PC-3 (cell line): ENCODE measurements around the gene RHOH. TPM values are rescaled to one million over a fixed set of nuclear protein-coding genes. Genes with fewer than 3 reads are reported as not detected.

Experiments used
- ATAC-seq: fragments of 200-7000 bp; cut with Tn5 transposase; 2 replicates; pipeline ENCODE4 v1.9.1; 2020; ENCODE audit warnings: mild to moderate bottlenecking, moderate library complexity
- BruUV-seq: library from RNA; stranded (reverse); fragments of 400-500 nt; replicated peaks from 2 replicates; lab custom pipeline; 2021; lab: Mats Ljungman, UMichigan
- CTCF ChIA-PET: fragments of 300-600 bp; sonication (Branson Sonifier 250); formaldehyde crosslinking; loops from one replicate; lab custom pipeline; 2022; ENCODE audit warnings: antibody characterized with exemption; lab: Charles Lee
- POLR2A ChIA-PET: fragments of 300-600 bp; sonication (Branson Sonifier 250); formaldehyde crosslinking; loops from one replicate; lab custom pipeline; 2022; ENCODE audit warnings: antibody characterized with exemption; ENCODE audit not compliant: unreplicated experiment; lab: Charles Lee
- DNase-seq: peaks from one replicate; pipeline ENCODE4 v3.0.0-alpha.2; 2015
- H2AFZ ChIP-seq: fragments of 300-600 bp; sonication (generic); 2 replicates; pipeline ENCODE4 v1.6.0; 2016; ENCODE audit warnings: antibody characterized with exemption, low read length
- H3F3A ChIP-seq: fragments of 300-600 bp; sonication (generic); one replicate; pipeline ENCODE4 v1.6.0; 2017; ENCODE audit warnings: antibody characterized with exemption, low read length, control low read depth, mild to moderate bottlenecking; ENCODE audit not compliant: unreplicated experiment
- H3K27ac ChIP-seq: fragments of 300-600 bp; sonication (generic); 2 replicates; pipeline ENCODE4 v1.5.1; 2016; ENCODE audit warnings: mild to moderate bottlenecking, low read length
- H3K27me3 ChIP-seq: fragments of 300-600 bp; sonication (generic); 2 replicates; pipeline ENCODE4 v1.6.1; 2016; ENCODE audit warnings: low read length, mixed read lengths
- H3K36me3 ChIP-seq: fragments of 300-600 bp; sonication (generic); 2 replicates; pipeline ENCODE4 v1.6.1; 2016; ENCODE audit warnings: low read depth, mixed run types, low read length, mixed read lengths
- H3K4me1 ChIP-seq: fragments of 300-600 bp; sonication (generic); 2 replicates; pipeline ENCODE4 v1.5.1; 2016; ENCODE audit warnings: low read length; ENCODE audit not compliant: insufficient read depth
- H3K4me2 ChIP-seq: fragments of 300-600 bp; sonication (generic); 2 replicates; pipeline ENCODE4 v1.6.0; 2016; ENCODE audit warnings: low read length
- H3K4me3 ChIP-seq: fragments of 300-600 bp; sonication (generic); 2 replicates; pipeline ENCODE4 v1.5.1; 2016; ENCODE audit warnings: mild to moderate bottlenecking, low read length, mixed read lengths
- H3K79me2 ChIP-seq: fragments of 300-600 bp; sonication (generic); 2 replicates; pipeline ENCODE4 v1.6.1; 2017; ENCODE audit warnings: low read length, mixed read lengths
- H3K9ac ChIP-seq: fragments of 300-600 bp; sonication (generic); 2 replicates; pipeline ENCODE4 v1.6.0; 2016; ENCODE audit warnings: mild to moderate bottlenecking, low read length
- H3K9me2 ChIP-seq: fragments of 300-600 bp; sonication (generic); replicated peaks from 2 replicates; pipeline ENCODE4 v1.6.1; 2016; ENCODE audit warnings: mixed run types, low read length, mixed read lengths
- H3K9me3 ChIP-seq: fragments of 300-600 bp; sonication (generic); 2 replicates; pipeline ENCODE4 v1.6.1; 2016; ENCODE audit warnings: low read length, mixed read lengths
- H4K20me1 ChIP-seq: fragments of 300-600 bp; sonication (generic); 2 replicates; pipeline ENCODE4 v1.6.1; 2016; ENCODE audit warnings: low read length, mixed read lengths
- EZH2 ChIP-seq: fragments of 300-600 bp; sonication (generic); IDR thresholded peaks from one replicate; pipeline ENCODE4 v1.6.1; 2017; ENCODE audit warnings: antibody characterized with exemption, mild to moderate bottlenecking, low read length; ENCODE audit not compliant: unreplicated experiment
- EZH2phosphoT487 ChIP-seq: fragments of 300-600 bp; sonication (generic); IDR thresholded peaks from 2 replicates; pipeline ENCODE4 v1.6.1; 2018; ENCODE audit warnings: mild to moderate bottlenecking, antibody characterized with exemption, low read length, borderline replicate concordance
- intact Hi-C: fragments of 100-400 bp; cut with micrococcal nuclease; formaldehyde crosslinking; loops from 2 replicates; pipeline ENCODE4 v1.9.0; 2023
- total RNA-seq: library from RNA; depleted of rRNA; stranded (reverse); fragments of >200 nt; gene quantifications from 2 replicates; pipeline ENCODE4 v1.2.3, GENCODE V29; 2014
- TF ChIP-seq, protein P1 (sequence below): fragments of 300-600 bp; sonication (generic); conservative IDR thresholded peaks from 2 replicates; pipeline ENCODE4 v1.5.1; 2017; ENCODE audit warnings: antibody characterized with exemption, low read depth, mild to moderate bottlenecking, low read length

Gene RHOH
- total RNA-seq, 1 experiment from 2014 or later: not detected

DNA sequence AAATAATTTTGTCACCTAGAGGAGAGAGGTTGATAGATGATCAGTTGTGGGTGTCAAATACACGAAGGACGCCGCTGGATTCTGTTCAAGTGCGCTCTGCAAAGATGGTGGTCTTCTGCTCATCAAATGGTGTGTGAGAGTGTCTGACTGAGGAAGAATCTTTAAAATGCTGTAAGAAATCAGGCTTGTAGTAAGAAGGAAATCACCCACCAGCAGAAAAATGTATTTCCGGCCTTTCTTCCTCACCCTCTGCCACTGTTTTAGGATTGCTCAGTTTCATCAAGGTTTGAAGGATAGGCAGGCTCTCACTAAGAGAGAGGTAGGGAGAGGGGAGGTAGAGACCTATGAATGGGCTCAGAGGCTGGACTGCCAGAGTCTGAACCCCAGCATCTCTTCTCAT is 28.7 kb downstream of the RHOH start:
- CTCF ChIA-PET: no interaction called here
- TF ChIP-seq, protein P1, sequence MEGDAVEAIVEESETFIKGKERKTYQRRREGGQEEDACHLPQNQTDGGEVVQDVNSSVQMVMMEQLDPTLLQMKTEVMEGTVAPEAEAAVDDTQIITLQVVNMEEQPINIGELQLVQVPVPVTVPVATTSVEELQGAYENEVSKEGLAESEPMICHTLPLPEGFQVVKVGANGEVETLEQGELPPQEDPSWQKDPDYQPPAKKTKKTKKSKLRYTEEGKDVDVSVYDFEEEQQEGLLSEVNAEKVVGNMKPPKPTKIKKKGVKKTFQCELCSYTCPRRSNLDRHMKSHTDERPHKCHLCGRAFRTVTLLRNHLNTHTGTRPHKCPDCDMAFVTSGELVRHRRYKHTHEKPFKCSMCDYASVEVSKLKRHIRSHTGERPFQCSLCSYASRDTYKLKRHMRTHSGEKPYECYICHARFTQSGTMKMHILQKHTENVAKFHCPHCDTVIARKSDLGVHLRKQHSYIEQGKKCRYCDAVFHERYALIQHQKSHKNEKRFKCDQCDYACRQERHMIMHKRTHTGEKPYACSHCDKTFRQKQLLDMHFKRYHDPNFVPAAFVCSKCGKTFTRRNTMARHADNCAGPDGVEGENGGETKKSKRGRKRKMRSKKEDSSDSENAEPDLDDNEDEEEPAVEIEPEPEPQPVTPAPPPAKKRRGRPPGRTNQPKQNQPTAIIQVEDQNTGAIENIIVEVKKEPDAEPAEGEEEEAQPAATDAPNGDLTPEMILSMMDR: no peak
- TF ChIP-seq EZH2phosphoT487 (no peak), EZH2 (no peak)
- no peaks in the 10 kb centered on the region for H3K36me3 ChIP-seq
- no peaks in the 10 kb centered on the region for H3K27me3 ChIP-seq
- no peaks in the 10 kb centered on the region for H3F3A ChIP-seq
- no TSS peak for BruUV-seq
- DNase-seq (no peak), ATAC-seq (no peak)
- no peak overlapping the region for H3K9ac ChIP-seq
- H2AFZ ChIP-seq: no peak overlapping the region
- no peaks in the 10 kb centered on the region for H3K79me2 ChIP-seq
- no peak overlapping the region for H3K27ac ChIP-seq
- H3K4me1 ChIP-seq: no peaks in the 10 kb centered on the region
- intact Hi-C loops: no loop called here
- no peak overlapping the region for H3K4me2 ChIP-seq
- no peaks in the 10 kb centered on the region for H4K20me1 ChIP-seq
- H3K4me3 ChIP-seq: no peak overlapping the region
- H3K9me2 ChIP-seq: no peaks in the 10 kb centered on the region
- POLR2A ChIA-PET: no interaction called here
- H3K9me3 ChIP-seq: no peaks in the 10 kb centered on the region

DNA sequence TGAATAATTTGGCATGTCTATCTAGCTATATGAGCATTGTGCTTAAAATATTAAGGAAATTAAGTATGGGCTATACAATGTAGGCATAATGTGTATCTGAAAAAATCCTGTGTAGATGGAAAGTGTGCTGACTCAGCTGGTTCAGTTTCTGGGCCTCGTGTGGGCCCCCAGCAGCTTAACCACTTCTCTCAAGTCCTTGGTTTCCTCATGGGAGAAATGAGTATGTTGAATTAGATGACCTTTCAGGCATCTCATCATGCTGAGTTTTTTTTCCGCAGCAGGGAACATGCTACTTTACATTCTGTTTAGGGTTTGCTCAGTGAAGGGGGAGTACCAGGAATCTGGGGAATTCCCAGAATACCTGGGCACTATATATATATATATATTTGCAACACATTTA is 30.5 kb downstream of the RHOH start:
- ChIA-PET CTCF (no interaction called here), POLR2A (no interaction called here)

More for the DNA sequence above, 30.5 kb downstream of the RHOH start:
- Histone ChIP-seq H3F3A (no peaks in the 10 kb centered on the region), H3K4me1 (no peaks in the 10 kb centered on the region), H3K36me3 (no peaks in the 10 kb centered on the region), H3K27me3 (no peaks in the 10 kb centered on the region), H3K27ac (no peak overlapping the region), H3K9ac (no peak overlapping the region), H4K20me1 (no peaks in the 10 kb centered on the region), H3K4me3 (no peak overlapping the region), H3K4me2 (no peak overlapping the region), H3K79me2 (no peaks in the 10 kb centered on the region), H2AFZ (no peak overlapping the region), H3K9me3 (no peaks in the 10 kb centered on the region), H3K9me2 (no peaks in the 10 kb centered on the region)
- no TSS peak for BruUV-seq
- DNase-seq: no peak
- TF ChIP-seq, protein P1: no peak
- no peak for TF ChIP-seq EZH2
- TF ChIP-seq EZH2phosphoT487: no peak
- intact Hi-C loops: no loop called here
- no peak for ATAC-seq
